ENCODE data around the gene CCDC85A. TPM values are rescaled to one million over a fixed set of nuclear protein-coding genes. Genes with fewer than 3 reads are reported as not detected.

CCDC85A gene
- total and polyA plus RNA-seq, 2 of the 8 experiments (the other 6 are each of a cell fraction or from before 2014, with no cell fraction given): 0.20 TPM; not detected in 1

GRCh38 chr2:56222481-56222880 is 38.7 kb downstream of the CCDC85A start (continued):
- TF ChIP-seq CHD7 (IDR thresholded peaks at IDR 0.05; ENCODE audit: insufficient replicate concordance, low read length) (no peak), GABPA (IDR thresholded peaks at IDR 0.05; ENCODE audit: borderline replicate concordance, insufficient read depth, low read length) (no peak), CHD1 (IDR thresholded peaks at IDR 0.05; ENCODE audit: low read depth, low read length) (no peak), POU5F1 (IDR thresholded peaks at IDR 0.05; ENCODE audit: low read depth, low read length) (no peak), SIX5 (IDR thresholded peaks at IDR 0.05; ENCODE audit: low read depth, low read length) (no peak), SAP30 (IDR thresholded peaks at IDR 0.05; ENCODE audit: insufficient read depth, insufficient replicate concordance, low read length) (no peak), E2F6 (IDR thresholded peaks at IDR 0.05) (no peak), SP4 (IDR thresholded peaks at IDR 0.05; ENCODE audit: low read length) (no peak), PHF8 (conservative IDR thresholded peaks at IDR 0.05; ENCODE audit: low read depth, low read length) (no peak), CBX5 (IDR thresholded peaks at IDR 0.05; ENCODE audit: low read depth, low read length) (no peak)

Measured in H1 (cell line).